Spleen (tissue), 11 donors: Measurements from ENCODE around the gene CCDC157. TPM values are rescaled to one million over a fixed set of nuclear protein-coding genes. Genes with fewer than 3 reads are reported as not detected.

Experiments
- DNase-seq: peaks from one replicate; pipeline ENCODE4 v3.0.0-alpha.2; 2020
- H3K27ac ChIP-seq, 8 donors: fragments of 200-600 bp; sonication (generic) in 7 of 8; 1 replicate in 4 of 8; 2 replicates in 4 of 8; pipeline versions ENCODE4 v1.5.0 to v1.8.0; 2016 to 2021; ENCODE audit warnings: inconsistent platforms in 4 of 8, mild to moderate bottlenecking in 4 of 8, moderate library complexity in 1 of 8
- H3K27me3 ChIP-seq, 7 donors: fragments of 200-600 bp; sonication (generic) in 6 of 7; replicated peaks in 1 of 7; 1 replicate in 4 of 7; 2 replicates in 3 of 7; pipeline versions ENCODE4 v1.5.0 to v1.8.0; 2016 to 2021; ENCODE audit warnings: inconsistent platforms in 3 of 7, mild to moderate bottlenecking in 1 of 7
- H3K36me3 ChIP-seq, 6 donors: fragments of 200-600 bp; sonication (generic) in 5 of 6; 1 replicate in 4 of 6; 2 replicates in 2 of 6; pipeline versions ENCODE4 v1.5.0 to v1.8.0; 2016 to 2021; ENCODE audit warnings: inconsistent platforms in 2 of 6
- H3K4me1 ChIP-seq, 6 donors: fragments of 200-600 bp; sonication (generic) in 5 of 6; 1 replicate in 3 of 6; 2 replicates in 3 of 6; pipeline versions ENCODE4 v1.5.0 to v1.8.0; 2016 to 2021; ENCODE audit warnings: inconsistent platforms in 3 of 6
- H3K4me3 ChIP-seq, 8 donors: fragments of 200-600 bp; sonication (generic) in 7 of 8; 1 replicate in 4 of 8; 2 replicates in 4 of 8; pipeline versions ENCODE4 v1.5.0 to v1.8.0; 2016 to 2021; ENCODE audit warnings: inconsistent platforms in 4 of 8, mild to moderate bottlenecking in 4 of 8, moderate library complexity in 2 of 8
- H3K9me3 ChIP-seq, 8 donors: fragments of 200-600 bp; sonication (generic) in 7 of 8; 1 replicate in 4 of 8; 2 replicates in 4 of 8; pipeline versions ENCODE4 v1.5.0 to v1.8.0; 2016 to 2021; ENCODE audit warnings: inconsistent platforms in 4 of 8
- CTCF ChIP-seq, 11 experiments: fragments of 200-600 bp in 7 of 11; fragments of 450-650 bp in 4 of 11; sonication (generic) in 4 of 11; IDR thresholded peaks in 8 of 11; conservative IDR thresholded peaks in 3 of 11; 1 replicate in 7 of 11; 2 replicates in 4 of 11; pipeline versions ENCODE4 v1.4.0 to v1.8.0; 2016 to 2021; ENCODE audit warnings: antibody characterized with exemption in 11 of 11, inconsistent platforms in 4 of 11, mild to moderate bottlenecking in 1 of 11
- POLR2A ChIP-seq, 3 donors: fragments of 450-650 bp; IDR thresholded peaks; one replicate each; pipeline ENCODE4 v1.5.1; 2017; ENCODE audit warnings: antibody characterized with exemption in 3 of 3, mild to moderate bottlenecking in 1 of 3
- POLR2AphosphoS5 ChIP-seq, 3 donors: sonication (generic); formaldehyde crosslinking; IDR thresholded peaks; one replicate each; pipeline ENCODE4 v1.5.1; 2017; ENCODE audit warnings: antibody characterized with exemption in 3 of 3
- WGBS, 5 donors: extraction: QIAGEN DNeasy Blood & Tissue Kit in 3 of 5; methylation state at CpG; one replicate each; pipeline versions ENCODE4 v1.1.5 to v1.1.7; 2013 to 2018; 5-methylcytosine and 5-hydroxymethylcytosine counted together
- intact Hi-C: fragments of 100-400 bp; cut with DNase I; formaldehyde crosslinking; loops from one replicate; pipeline ENCODE4 v1.15.0; 2023; ENCODE audit warnings: low total_unique reads
- polyA plus RNA-seq, 3 donors: library from polyadenylated mRNA; stranded (reverse); fragments of 200-250 nt; gene quantifications; one replicate each; pipeline ENCODE4 v1.2.1, GENCODE V29; 2013
- total RNA-seq, 7 donors: library from RNA; depleted of rRNA in 3 of 7; stranded (reverse); fragments of >200 nt in 3 of 7; fragmentation: NEBNext Ultra II Directional in 4 of 7; extraction: Animal tissue kit (Norgen Biotek cat#: 25700) in 4 of 7; gene quantifications; one replicate each; pipeline versions ENCODE4 v1.1.0 to v1.2.1, GENCODE V29; 2016 to 2021
- donor health status: healthy with polysubstance abuse.
- donor health status: DM: no; HTN: no; CAD: no; lungs with moderate emphysema.
- donor health status: DM: no; HTN: no; CAD: no.
- donor health status: Bipolar disorder and iron deficiency.
- donor health status: healthy.
- donor health status: DM: no; HTN: no; CAD: no.
- donor health status: DM: yes; HTN: yes; CAD: no.

Gene CCDC157
- total and polyA plus RNA-seq, 10 donors, result 2.1 to 8.1 (median 3.7) TPM

GRCh38 chr22:30332551-30332950 is 24.3 kb upstream of the CCDC157 start:
- intact Hi-C loops, result no loop called here
- H3K4me3 ChIP-seq, result no peak overlapping the region
- H3K27ac ChIP-seq, result peak overlapping the region in 2 of 8 donors; percentile 34 to 35
- TF ChIP-seq POLR2AphosphoS5 (IDR thresholded peaks at IDR 0.05) (peak in 2 of 3 donors; percentile 9 to 26), POLR2A (IDR thresholded peaks at IDR 0.05) (no peak), CTCF (IDR thresholded peaks at IDR 0.05 in 8 of 11, conservative IDR thresholded peaks at IDR 0.05 in 3 of 11) (no peak)
- DNase-seq, result no peak
- H3K36me3 ChIP-seq, result peaks cover 10 to 92% (median 72%) of the 10 kb centered on the region in 6 donors
- peaks cover under 1 to 26% (median 3%) of the 10 kb centered on the region in 6 donors for H3K4me1 ChIP-seq
- H3K9me3 ChIP-seq, result no peaks in the 10 kb centered on the region
- 80 to 95% (median 92%) methylated on average over 4 to 5 of the region's 5 CpGs for WGBS, 5 donors
- H3K27me3 ChIP-seq, result no peaks in the 10 kb centered on the region

GRCh38 chr22:30332994-30333706 is 23.7 kb upstream of the CCDC157 start:
- Histone ChIP-seq H3K9me3 (no peaks in the 10 kb centered on the region), H3K4me1 (peaks cover 0 to 26% (median 5%) of the 10 kb centered on the region in 6 donors), H3K27ac (peak overlapping the region in 2 of 8 donors; percentile 34 to 35), H3K36me3 (peaks cover 10 to 98% (median 78%) of the 10 kb centered on the region in 6 donors), H3K4me3 (no peak overlapping the region), H3K27me3 (no peaks in the 10 kb centered on the region)
- WGBS, 5 donors, result 79 to 97% (median 91%) methylated on average over 2 of the region's 2 CpGs
- intact Hi-C loops, result no loop called here
- no peak for TF ChIP-seq POLR2AphosphoS5 (IDR thresholded peaks at IDR 0.05)
- no peak for TF ChIP-seq POLR2A (IDR thresholded peaks at IDR 0.05)
- TF ChIP-seq CTCF (IDR thresholded peaks at IDR 0.05 in 8 of 11, conservative IDR thresholded peaks at IDR 0.05 in 3 of 11), result no peak
- DNase-seq, result no peak

GRCh38 chr22:30333707-30334087 is 23.1 kb upstream of the CCDC157 start:
- peak overlapping the region in 1 of 8 donors; percentile 34 for H3K27ac ChIP-seq
- intact Hi-C loops, result no loop called here
- no peaks in the 10 kb centered on the region for H3K9me3 ChIP-seq
- TF ChIP-seq POLR2AphosphoS5 (IDR thresholded peaks at IDR 0.05) (no peak), CTCF (IDR thresholded peaks at IDR 0.05 in 8 of 11, conservative IDR thresholded peaks at IDR 0.05 in 3 of 11) (no peak), POLR2A (IDR thresholded peaks at IDR 0.05) (no peak)
- H3K27me3 ChIP-seq, result no peaks in the 10 kb centered on the region
- no peak for DNase-seq
- H3K36me3 ChIP-seq, result peaks cover 10 to 100% (median 83%) of the 10 kb centered on the region in 6 donors
- no peak overlapping the region for H3K4me3 ChIP-seq
- 78 to 93% (median 89%) methylated on average over 3 of the region's 3 CpGs for WGBS, 5 donors
- H3K4me1 ChIP-seq, result peaks cover 0 to 31% (median 8%) of the 10 kb centered on the region in 6 donors

GRCh38 chr22:30334646-30335045 is 22.2 kb upstream of the CCDC157 start:
- TF ChIP-seq POLR2A (IDR thresholded peaks at IDR 0.05), result no peak
- TF ChIP-seq CTCF (IDR thresholded peaks at IDR 0.05 in 8 of 11, conservative IDR thresholded peaks at IDR 0.05 in 3 of 11), result no peak
- TF ChIP-seq POLR2AphosphoS5 (IDR thresholded peaks at IDR 0.05), result no peak
- Histone ChIP-seq H3K9me3 (no peaks in the 10 kb centered on the region), H3K4me1 (peaks cover 0 to 39% (median 13%) of the 10 kb centered on the region in 6 donors), H3K27me3 (no peaks in the 10 kb centered on the region), H3K27ac (no peak overlapping the region), H3K36me3 (peaks cover 10 to 100% (median 93%) of the 10 kb centered on the region in 6 donors), H3K4me3 (no peak overlapping the region)
- no peak for DNase-seq
- WGBS, 5 donors, result 85 to 95% (median 94%) methylated on average over 4 of the region's 4 CpGs
- intact Hi-C loops, result no loop called here
